ENCODE measurements around the gene TPCN2. TPM values are rescaled to one million over a fixed set of nuclear protein-coding genes. Genes with fewer than 3 reads are reported as not detected.
A peak's percentile ranks its signal among the peaks of the same experiment; 100 is the strongest.

The TPCN2 gene
- total RNA-seq, 4 donors from 2014 or later, result 16.8 to 33.8 (median 28.3) TPM

DNA sequence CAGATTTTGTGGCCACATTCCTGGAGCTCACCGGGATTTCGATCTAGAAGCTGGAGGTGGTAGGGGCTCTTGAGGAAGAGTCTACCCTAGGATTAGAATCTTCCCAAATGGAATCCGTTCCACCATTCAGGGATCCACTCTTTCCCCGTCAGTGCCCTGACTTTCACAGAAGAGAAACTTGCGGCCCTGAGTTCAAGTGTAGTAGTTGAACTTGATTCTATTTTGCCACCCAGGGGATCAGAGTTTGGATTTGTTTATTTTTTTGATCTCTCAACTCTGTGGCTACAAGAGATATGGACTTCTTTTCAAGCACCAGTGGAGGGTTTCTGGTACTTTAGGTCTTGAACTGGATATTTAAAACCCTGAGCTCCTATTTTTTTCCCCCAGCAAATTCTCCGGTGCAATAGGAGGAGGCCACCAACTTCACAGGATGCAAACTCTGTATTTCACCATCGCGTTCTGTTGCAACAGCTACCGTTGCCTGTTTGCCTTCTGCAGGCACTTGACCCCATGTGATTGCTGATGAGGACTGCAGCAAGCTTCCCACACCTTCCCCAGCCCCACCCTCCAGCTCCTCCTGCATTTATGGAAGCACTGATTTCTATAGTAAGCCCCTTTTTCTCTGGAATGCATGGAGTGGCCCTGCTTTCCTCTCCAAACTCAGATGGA lies 20.9 kb upstream of the TPCN2 start:
- TF ChIP-seq, protein P1, sequence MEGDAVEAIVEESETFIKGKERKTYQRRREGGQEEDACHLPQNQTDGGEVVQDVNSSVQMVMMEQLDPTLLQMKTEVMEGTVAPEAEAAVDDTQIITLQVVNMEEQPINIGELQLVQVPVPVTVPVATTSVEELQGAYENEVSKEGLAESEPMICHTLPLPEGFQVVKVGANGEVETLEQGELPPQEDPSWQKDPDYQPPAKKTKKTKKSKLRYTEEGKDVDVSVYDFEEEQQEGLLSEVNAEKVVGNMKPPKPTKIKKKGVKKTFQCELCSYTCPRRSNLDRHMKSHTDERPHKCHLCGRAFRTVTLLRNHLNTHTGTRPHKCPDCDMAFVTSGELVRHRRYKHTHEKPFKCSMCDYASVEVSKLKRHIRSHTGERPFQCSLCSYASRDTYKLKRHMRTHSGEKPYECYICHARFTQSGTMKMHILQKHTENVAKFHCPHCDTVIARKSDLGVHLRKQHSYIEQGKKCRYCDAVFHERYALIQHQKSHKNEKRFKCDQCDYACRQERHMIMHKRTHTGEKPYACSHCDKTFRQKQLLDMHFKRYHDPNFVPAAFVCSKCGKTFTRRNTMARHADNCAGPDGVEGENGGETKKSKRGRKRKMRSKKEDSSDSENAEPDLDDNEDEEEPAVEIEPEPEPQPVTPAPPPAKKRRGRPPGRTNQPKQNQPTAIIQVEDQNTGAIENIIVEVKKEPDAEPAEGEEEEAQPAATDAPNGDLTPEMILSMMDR (IDR thresholded peaks at IDR 0.05), result no peak
- no peak for TF ChIP-seq EP300 (IDR thresholded peaks at IDR 0.05)
- no peak for TF ChIP-seq POLR2AphosphoS5 (IDR thresholded peaks at IDR 0.05)
- TF ChIP-seq POLR2A (IDR thresholded peaks at IDR 0.05), result no peak
- H3K27ac ChIP-seq, result no peak overlapping the region
- no peak overlapping the region for H3K4me3 ChIP-seq
- H3K9me3 ChIP-seq, result no peaks in the 10 kb centered on the region
- no peaks in the 10 kb centered on the region for H3K4me1 ChIP-seq
- H3K27me3 ChIP-seq, result no peaks in the 10 kb centered on the region
- WGBS, 2 donors (ENCODE audit: low coverage in 1 of 2), result 68 to 75% methylated on average over 7 to 8 of the region's 9 CpGs
- H3K36me3 ChIP-seq, result no peaks in the 10 kb centered on the region
- ATAC-seq, result no peak

DNA sequence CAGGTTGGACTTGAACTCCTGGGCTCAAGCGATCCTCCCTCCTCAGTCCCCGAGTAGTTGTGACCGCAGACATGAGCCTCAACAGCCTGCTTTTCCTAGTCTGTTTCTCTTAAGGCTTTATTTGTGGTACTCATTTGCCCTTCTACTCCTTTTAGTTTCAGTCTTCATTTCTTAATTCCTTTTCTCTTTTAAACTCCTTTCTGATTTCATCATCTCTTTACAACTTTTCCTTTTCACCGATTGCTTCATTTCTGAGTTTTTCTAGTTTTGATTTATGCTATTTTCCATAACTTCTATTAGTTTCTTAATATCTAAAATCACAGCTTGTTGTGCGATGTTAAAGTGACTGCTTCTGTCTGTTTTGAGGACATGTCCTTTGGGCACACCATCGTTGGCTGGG lies 18.4 kb upstream of the TPCN2 start:
- ATAC-seq, result peak; percentile 54
- H3K27me3 ChIP-seq, result no peaks in the 10 kb centered on the region
- H3K27ac ChIP-seq, result no peak overlapping the region
- TF ChIP-seq, protein P1 (IDR thresholded peaks at IDR 0.05), result no peak
- TF ChIP-seq POLR2AphosphoS5 (IDR thresholded peaks at IDR 0.05) (no peak), EP300 (IDR thresholded peaks at IDR 0.05) (no peak), POLR2A (IDR thresholded peaks at IDR 0.05) (no peak)
- H3K36me3 ChIP-seq, result no peaks in the 10 kb centered on the region
- H3K4me1 ChIP-seq, result peaks cover 0 to 5% (median 0%) of the 10 kb centered on the region in 3 donors
- no peaks in the 10 kb centered on the region for H3K9me3 ChIP-seq
- 69 to 73% methylated on average over 3 to 6 of the region's 6 CpGs for WGBS, 2 donors (ENCODE audit: low coverage in 1 of 2)
- H3K4me3 ChIP-seq, result no peak overlapping the region

DNA sequence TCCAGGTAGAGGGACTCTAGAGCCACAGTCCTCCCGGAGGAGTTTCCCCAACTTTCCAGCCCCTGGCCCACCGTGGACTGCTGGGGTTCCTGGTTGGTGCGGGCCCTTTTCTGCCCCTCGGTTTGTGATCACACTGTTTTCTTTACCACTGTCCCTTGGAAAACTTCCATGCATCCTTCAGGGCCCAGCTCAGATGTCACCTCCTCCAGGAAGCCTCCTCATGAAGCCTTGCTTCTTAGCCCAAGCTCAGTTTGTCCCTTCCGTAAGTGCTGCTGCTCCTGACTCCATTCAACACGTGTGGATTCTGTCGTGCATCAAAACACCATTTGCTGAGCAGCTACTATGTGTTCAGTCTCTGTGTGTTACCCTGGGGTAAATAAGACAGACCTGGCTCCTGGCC lies 15.9 kb upstream of the TPCN2 start:
- ATAC-seq, result no peak
- Histone ChIP-seq H3K9me3 (no peaks in the 10 kb centered on the region), H3K27ac (no peak overlapping the region), H3K36me3 (no peaks in the 10 kb centered on the region), H3K27me3 (no peaks in the 10 kb centered on the region), H3K4me3 (no peak overlapping the region), H3K4me1 (peaks cover 0 to 25% (median 4%) of the 10 kb centered on the region in 3 donors)
- WGBS, 2 donors (ENCODE audit: low coverage in 1 of 2), result 80 to 81% methylated on average over 4 to 5 of the region's 7 CpGs
- TF ChIP-seq EP300 (IDR thresholded peaks at IDR 0.05) (no peak), POLR2AphosphoS5 (IDR thresholded peaks at IDR 0.05) (no peak), POLR2A (IDR thresholded peaks at IDR 0.05) (no peak)
- TF ChIP-seq, protein P1 (IDR thresholded peaks at IDR 0.05), result no peak

DNA sequence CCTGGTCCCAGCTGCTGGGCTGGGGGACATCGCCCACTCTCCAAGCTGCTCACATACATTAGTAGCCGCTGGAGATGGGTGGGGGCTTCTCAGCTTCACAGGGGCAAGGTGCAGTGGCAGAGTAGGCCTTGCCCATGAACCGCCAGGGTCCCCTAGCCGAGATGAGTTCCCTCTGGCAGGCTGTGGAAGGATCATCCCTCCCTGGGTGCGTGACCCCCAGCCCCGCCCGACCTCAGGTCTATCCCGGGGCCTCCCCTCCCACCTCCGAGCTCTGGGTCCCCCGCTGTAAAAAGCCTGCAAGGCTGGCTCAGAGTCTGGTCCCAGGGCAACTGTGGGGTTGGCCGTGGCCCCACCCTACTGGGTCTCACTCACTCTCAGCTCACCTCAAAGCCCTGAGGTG lies 15.3 kb upstream of the TPCN2 start:
- H3K27ac ChIP-seq, result no peak overlapping the region
- no CpG with 5 or more reads among the region's 11 CpGs for WGBS, 2 donors (ENCODE audit: low coverage in 1 of 2)
- TF ChIP-seq, protein P1 (IDR thresholded peaks at IDR 0.05), result no peak
- TF ChIP-seq POLR2A (IDR thresholded peaks at IDR 0.05) (no peak), POLR2AphosphoS5 (IDR thresholded peaks at IDR 0.05) (no peak), EP300 (IDR thresholded peaks at IDR 0.05) (no peak)
- ATAC-seq, result no peak
- no peaks in the 10 kb centered on the region for H3K36me3 ChIP-seq
- H3K9me3 ChIP-seq, result no peaks in the 10 kb centered on the region
- peaks cover 0 to 25% (median 4%) of the 10 kb centered on the region in 3 donors for H3K4me1 ChIP-seq
- H3K27me3 ChIP-seq, result no peaks in the 10 kb centered on the region
- H3K4me3 ChIP-seq, result no peak overlapping the region
